Cortex of kidney (tissue), 1 donor: ENCODE measurements around the gene PKDCC.
"Not testable (repeated sequence)": the region's sequence is repeated elsewhere in the genome, so short reads cannot be mapped to it uniquely, and the experiment has no call there.

ENCODE experiments used
- DNase-seq: peaks from one replicate; lab custom pipeline; 2025; lab: John Stamatoyannopoulos, UW

PKDCC gene

GRCh38 chr2:42030200-42030759 is 17.5 kb upstream of the PKDCC start:
- no peak for DNase-seq

GRCh38 chr2:42030829-42031228 is 17.0 kb upstream of the PKDCC start:
- DNase-seq, result no peak

GRCh38 chr2:42031281-42032223 is 16.3 kb upstream of the PKDCC start:
- DNase-seq, result no peak

GRCh38 chr2:42032224-42032620 is 15.6 kb upstream of the PKDCC start:
- DNase-seq, result no peak

- DNase-seq, result no peak
Measured at GRCh38 chr2:42032745-42033144, 15.1 kb upstream of the PKDCC start.

- not testable (repeated sequence) for DNase-seq
Measured at GRCh38 chr2:42034096-42034495, 13.7 kb upstream of the PKDCC start.

GRCh38 chr2:42035241-42035640 is 12.6 kb upstream of the PKDCC start:
- no peak for DNase-seq

- no peak for DNase-seq
Measured at GRCh38 chr2:42036413-42036812, 11.4 kb upstream of the PKDCC start.

- no peak for DNase-seq
Measured at GRCh38 chr2:42036940-42037339, 10.9 kb upstream of the PKDCC start.

GRCh38 chr2:42040643-42041278 is 7.1 kb upstream of the PKDCC start:
- DNase-seq, result no peak

GRCh38 chr2:42041377-42042127 is 6.3 kb upstream of the PKDCC start:
- no peak for DNase-seq

GRCh38 chr2:42042631-42043355 is 5.0 kb upstream of the PKDCC start:
- no peak for DNase-seq

GRCh38 chr2:42043789-42044394 is 3.9 kb upstream of the PKDCC start:
- DNase-seq, result no peak

GRCh38 chr2:42044939-42045338 is 2.9 kb upstream of the PKDCC start:
- no peak for DNase-seq

- DNase-seq, result no peak
Measured at GRCh38 chr2:42045352-42045751, 2.5 kb upstream of the PKDCC start.

GRCh38 chr2:42045848-42046748 is 1.7 kb upstream of the PKDCC start:
- DNase-seq, result no peak

- no peak for DNase-seq
Measured at GRCh38 chr2:42046819-42047487, 868 bp upstream of the PKDCC start.

GRCh38 chr2:42048299-42049220 is 739 bp downstream of the PKDCC start:
- DNase-seq, result no peak
